Measurements from ENCODE around the gene AJM1.

AJM1 gene

GRCh38 chr9:136823136-136824046 is 18.9 kb upstream of the AJM1 start:
- Histone ChIP-seq H3K9me3 (ENCODE audit: control insufficient read depth, insufficient read depth, low read length) (no peaks in the 10 kb centered on the region), H3K4me1 (ENCODE audit: insufficient read depth, low read length) (no peaks in the 10 kb centered on the region; the same call in 1 of the 2 replicates), H3K36me3 (ENCODE audit: insufficient read depth, low read length) (no peaks in the 10 kb centered on the region), H3K9ac (ENCODE audit: low read depth, low read length) (no peak overlapping the region)

GRCh38 chr9:136824496-136825225 is 17.6 kb upstream of the AJM1 start:
- no peaks in the 10 kb centered on the region for H3K9me3 ChIP-seq (ENCODE audit: control insufficient read depth, insufficient read depth, low read length)
- H3K9ac ChIP-seq (ENCODE audit: low read depth, low read length) = no peak overlapping the region
- no peaks in the 10 kb centered on the region; the same call in 1 of the 2 replicates for H3K4me1 ChIP-seq (ENCODE audit: insufficient read depth, low read length)
- H3K36me3 ChIP-seq (ENCODE audit: insufficient read depth, low read length) = no peaks in the 10 kb centered on the region

- H3K9ac ChIP-seq (ENCODE audit: low read depth, low read length) = no peak overlapping the region
- no peaks in the 10 kb centered on the region; the same call in 1 of the 2 replicates for H3K4me1 ChIP-seq (ENCODE audit: insufficient read depth, low read length)
- H3K36me3 ChIP-seq (ENCODE audit: insufficient read depth, low read length) = no peaks in the 10 kb centered on the region; the same call in 1 of the 2 replicates
- no peaks in the 10 kb centered on the region for H3K9me3 ChIP-seq (ENCODE audit: control insufficient read depth, insufficient read depth, low read length)
Measured at GRCh38 chr9:136825295-136826187, 16.7 kb upstream of the AJM1 start.

- Histone ChIP-seq H3K9me3 (ENCODE audit: control insufficient read depth, insufficient read depth, low read length) (no peaks in the 10 kb centered on the region), H3K9ac (ENCODE audit: low read depth, low read length) (no peak overlapping the region), H3K4me1 (ENCODE audit: insufficient read depth, low read length) (no peaks in the 10 kb centered on the region; the same call in 1 of the 2 replicates), H3K36me3 (ENCODE audit: insufficient read depth, low read length) (no peaks in the 10 kb centered on the region; the same call in none of the 2 replicates)
Measured at GRCh38 chr9:136826188-136826541, 16.1 kb upstream of the AJM1 start.

GRCh38 chr9:136826703-136827582 is 15.3 kb upstream of the AJM1 start:
- no peaks in the 10 kb centered on the region for H3K9me3 ChIP-seq (ENCODE audit: control insufficient read depth, insufficient read depth, low read length)
- H3K9ac ChIP-seq (ENCODE audit: low read depth, low read length) = no peak overlapping the region
- H3K4me1 ChIP-seq (ENCODE audit: insufficient read depth, low read length) = no peaks in the 10 kb centered on the region; the same call in 1 of the 2 replicates
- no peaks in the 10 kb centered on the region; the same call in none of the 2 replicates for H3K36me3 ChIP-seq (ENCODE audit: insufficient read depth, low read length)

- Histone ChIP-seq H3K36me3 (ENCODE audit: insufficient read depth, low read length) (no peaks in the 10 kb centered on the region; the same call in none of the 2 replicates), H3K4me1 (ENCODE audit: insufficient read depth, low read length) (no peaks in the 10 kb centered on the region), H3K9ac (ENCODE audit: low read depth, low read length) (no peak overlapping the region), H3K9me3 (ENCODE audit: control insufficient read depth, insufficient read depth, low read length) (no peaks in the 10 kb centered on the region)
Measured at GRCh38 chr9:136827794-136828473, 14.3 kb upstream of the AJM1 start.

GRCh38 chr9:136828474-136829140 is 13.7 kb upstream of the AJM1 start:
- no peaks in the 10 kb centered on the region; the same call in none of the 2 replicates for H3K36me3 ChIP-seq (ENCODE audit: insufficient read depth, low read length)
- no peaks in the 10 kb centered on the region for H3K4me1 ChIP-seq (ENCODE audit: insufficient read depth, low read length)
- H3K9ac ChIP-seq (ENCODE audit: low read depth, low read length) = no peak overlapping the region
- no peaks in the 10 kb centered on the region for H3K9me3 ChIP-seq (ENCODE audit: control insufficient read depth, insufficient read depth, low read length)

- no peak overlapping the region for H3K9ac ChIP-seq (ENCODE audit: low read depth, low read length)
- H3K4me1 ChIP-seq (ENCODE audit: insufficient read depth, low read length) = no peaks in the 10 kb centered on the region
- H3K36me3 ChIP-seq (ENCODE audit: insufficient read depth, low read length) = no peaks in the 10 kb centered on the region; the same call in none of the 2 replicates
- no peaks in the 10 kb centered on the region for H3K9me3 ChIP-seq (ENCODE audit: control insufficient read depth, insufficient read depth, low read length)
Measured at GRCh38 chr9:136829412-136829811, 12.9 kb upstream of the AJM1 start.

GRCh38 chr9:136829981-136830885 is 12.0 kb upstream of the AJM1 start:
- Histone ChIP-seq H3K9ac (ENCODE audit: low read depth, low read length) (no peak overlapping the region), H3K4me1 (ENCODE audit: insufficient read depth, low read length) (no peaks in the 10 kb centered on the region), H3K9me3 (ENCODE audit: control insufficient read depth, insufficient read depth, low read length) (no peaks in the 10 kb centered on the region), H3K36me3 (ENCODE audit: insufficient read depth, low read length) (no peaks in the 10 kb centered on the region; the same call in none of the 2 replicates)

- no peaks in the 10 kb centered on the region for H3K9me3 ChIP-seq (ENCODE audit: control insufficient read depth, insufficient read depth, low read length)
- no peaks in the 10 kb centered on the region for H3K4me1 ChIP-seq (ENCODE audit: insufficient read depth, low read length)
- H3K36me3 ChIP-seq (ENCODE audit: insufficient read depth, low read length) = no peaks in the 10 kb centered on the region; the same call in none of the 2 replicates
- no peak overlapping the region for H3K9ac ChIP-seq (ENCODE audit: low read depth, low read length)
Measured at GRCh38 chr9:136831002-136831719, 11.1 kb upstream of the AJM1 start.

GRCh38 chr9:136831720-136832104 is 10.6 kb upstream of the AJM1 start:
- no peaks in the 10 kb centered on the region; the same call in none of the 2 replicates for H3K36me3 ChIP-seq (ENCODE audit: insufficient read depth, low read length)
- no peaks in the 10 kb centered on the region for H3K4me1 ChIP-seq (ENCODE audit: insufficient read depth, low read length)
- no peaks in the 10 kb centered on the region for H3K9me3 ChIP-seq (ENCODE audit: control insufficient read depth, insufficient read depth, low read length)
- H3K9ac ChIP-seq (ENCODE audit: low read depth, low read length) = no peak overlapping the region

Data from ES-I3 (cell line).